Measurements from ENCODE around the gene DCDC2C.

DCDC2C gene

GRCh38 chr2:3672861-3673678 lies 30.3 kb upstream of the DCDC2C start:
- no peak for DNase-seq (ENCODE audit: low read depth in 2 of 2, low spot score in 1 of 2)

DNA sequence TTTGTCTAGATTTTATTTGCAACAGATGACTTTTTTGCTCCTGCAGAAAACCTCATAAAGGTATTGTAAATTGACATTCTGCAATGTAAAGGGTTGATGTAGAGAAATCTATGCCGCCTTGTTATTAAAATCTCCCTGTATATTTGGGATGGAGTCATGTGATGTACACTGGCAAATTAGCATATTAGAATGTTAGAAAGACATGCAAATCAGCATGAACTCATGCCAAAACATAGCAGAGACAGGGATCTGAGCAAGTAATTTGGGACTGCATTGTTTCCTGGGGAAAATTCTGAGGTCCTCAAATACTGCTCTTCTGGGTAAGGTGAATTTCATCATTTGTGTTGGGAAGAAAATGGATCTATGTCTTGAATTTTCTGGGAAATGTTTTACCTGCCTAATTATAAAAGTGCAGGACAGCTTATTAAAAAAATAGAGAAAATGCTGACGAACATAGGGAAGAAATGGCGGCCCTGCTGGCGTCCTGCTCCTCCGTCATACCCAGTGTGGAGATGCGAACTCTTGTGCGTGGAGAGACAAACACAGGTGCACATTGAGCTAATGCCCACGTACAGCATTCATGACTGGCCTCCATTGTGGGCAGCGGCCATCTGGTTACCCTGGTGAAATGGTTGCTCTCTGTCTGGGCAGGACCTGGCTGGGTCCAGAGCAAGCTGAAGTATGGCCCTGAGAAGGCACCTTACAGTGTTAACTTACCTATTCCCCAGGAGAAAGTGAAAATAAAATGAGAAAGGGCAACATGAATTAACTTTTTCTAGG lies 29.1 kb upstream of the DCDC2C start:
- DNase-seq (ENCODE audit: low read depth in 2 of 2, low spot score in 1 of 2): no peak

DNA sequence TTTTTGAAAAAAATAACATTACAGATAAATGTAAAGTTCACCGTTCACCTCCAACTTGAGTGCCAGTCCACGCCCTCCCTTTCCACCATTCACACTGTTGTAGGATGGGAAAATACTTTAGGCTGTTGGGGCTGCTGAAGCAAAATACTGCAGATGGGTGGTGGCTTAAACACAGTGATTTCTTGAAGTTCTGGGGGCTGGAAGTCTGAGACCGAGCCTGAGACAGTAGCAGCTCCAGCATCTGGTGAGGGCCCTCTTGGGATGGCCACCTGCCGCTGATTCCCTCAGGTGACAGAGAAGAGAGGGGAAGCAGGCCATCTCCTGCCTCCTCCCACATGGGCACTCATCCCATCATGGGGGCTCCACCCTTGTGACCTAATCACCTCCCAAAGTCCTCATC lies 27.7 kb upstream of the DCDC2C start:
- DNase-seq (ENCODE audit: low read depth in 2 of 2, low spot score in 1 of 2): no peak

GRCh38 chr2:3677436-3677835 lies 25.9 kb upstream of the DCDC2C start:
- no peak for DNase-seq (ENCODE audit: low read depth in 2 of 2, low spot score in 1 of 2)

DNA sequence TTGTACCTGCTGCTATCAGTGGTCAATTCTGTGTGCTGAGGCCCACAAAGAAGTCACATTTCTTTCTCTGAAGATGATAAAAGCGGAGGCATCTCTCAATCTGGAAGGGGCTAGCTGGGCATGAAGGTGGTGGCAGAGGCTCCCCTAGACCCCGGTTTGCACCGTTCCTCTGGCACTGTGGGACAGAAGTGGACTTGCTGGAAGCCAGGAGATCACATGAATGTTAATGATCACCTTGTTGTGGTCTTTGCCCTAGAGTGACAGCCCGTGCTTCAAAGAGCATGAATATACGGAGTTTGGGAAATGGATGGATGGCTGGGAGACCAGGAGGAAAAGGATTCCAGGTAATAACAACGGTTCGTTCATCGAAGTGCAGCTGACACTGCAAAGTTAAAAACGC lies 25.2 kb upstream of the DCDC2C start:
- no peak for DNase-seq (ENCODE audit: low read depth in 2 of 2, low spot score in 1 of 2)

- no peak for DNase-seq (ENCODE audit: low read depth in 2 of 2, low spot score in 1 of 2)
Measured at GRCh38 chr2:3679180-3679579, 24.2 kb upstream of the DCDC2C start.

- DNase-seq (ENCODE audit: low read depth in 2 of 2, low spot score in 1 of 2): no peak
Measured at GRCh38 chr2:3679616-3680393, 23.6 kb upstream of the DCDC2C start.

DNA sequence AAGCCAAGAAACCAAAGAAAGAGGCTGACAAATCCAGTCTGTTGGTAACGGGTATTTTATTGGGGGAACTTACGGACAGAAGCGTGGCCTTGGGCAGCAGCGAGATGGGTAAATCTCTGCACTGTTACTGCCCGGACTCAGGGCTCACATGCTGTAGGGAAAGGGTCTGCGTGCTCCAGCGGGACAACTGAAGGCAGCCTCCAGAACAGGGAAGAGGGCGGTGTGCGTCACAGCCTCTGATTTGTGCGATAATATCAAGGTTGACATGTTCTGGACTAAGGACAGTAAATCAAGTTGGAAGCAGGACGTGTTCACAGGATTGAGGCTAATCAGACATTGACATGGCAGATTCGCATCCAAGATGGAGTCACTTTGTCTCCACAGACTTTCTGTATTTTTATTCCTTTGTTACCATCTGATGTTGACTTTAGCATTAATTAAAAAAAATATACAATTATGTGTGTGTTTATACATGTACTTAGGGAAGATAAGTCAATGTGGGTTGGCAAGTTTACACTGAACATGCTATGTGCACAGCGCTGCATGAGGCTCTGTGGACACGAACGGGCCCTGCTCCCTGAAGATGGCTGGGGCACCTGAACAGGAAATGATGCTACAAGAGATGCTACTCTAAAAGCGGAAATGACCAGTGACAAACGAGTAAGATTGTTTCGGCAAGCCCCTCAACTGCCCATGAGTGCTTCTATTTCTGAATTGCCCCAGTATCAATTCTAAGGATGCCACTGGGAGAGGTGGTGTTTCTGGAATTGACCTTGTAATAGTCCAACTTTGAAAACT lies 22.6 kb upstream of the DCDC2C start:
- DNase-seq (ENCODE audit: low read depth in 2 of 2, low spot score in 1 of 2): no peak

GRCh38 chr2:3681625-3682024 lies 21.8 kb upstream of the DCDC2C start:
- no peak for DNase-seq (ENCODE audit: low read depth in 2 of 2, low spot score in 1 of 2)

DNA sequence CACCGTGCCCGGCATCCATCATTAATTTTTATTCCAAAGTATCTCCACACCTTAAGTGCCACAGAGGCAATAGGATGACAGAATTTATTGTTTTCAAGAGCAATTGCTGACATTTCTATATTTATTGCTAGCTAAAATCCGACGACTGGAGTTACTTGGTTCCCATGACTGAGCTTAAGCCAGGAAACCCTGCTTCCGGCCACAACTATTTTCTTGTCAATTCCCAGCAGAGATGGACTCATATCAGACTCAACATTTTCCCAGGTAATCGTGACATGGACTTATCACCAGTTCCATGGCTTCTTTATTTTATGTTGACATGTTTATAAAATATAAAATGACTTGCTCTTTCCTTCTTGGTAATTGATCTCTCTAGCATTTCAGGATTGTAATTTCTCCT lies 20.6 kb upstream of the DCDC2C start:
- DNase-seq (ENCODE audit: low read depth in 2 of 2, low spot score in 1 of 2): no peak

GRCh38 chr2:3683748-3684454 lies 19.5 kb upstream of the DCDC2C start:
- DNase-seq (ENCODE audit: low read depth in 2 of 2, low spot score in 1 of 2): no peak

- no peak for DNase-seq (ENCODE audit: low read depth in 2 of 2, low spot score in 1 of 2)
Measured at GRCh38 chr2:3689998-3690748, 13.2 kb upstream of the DCDC2C start.

DNA sequence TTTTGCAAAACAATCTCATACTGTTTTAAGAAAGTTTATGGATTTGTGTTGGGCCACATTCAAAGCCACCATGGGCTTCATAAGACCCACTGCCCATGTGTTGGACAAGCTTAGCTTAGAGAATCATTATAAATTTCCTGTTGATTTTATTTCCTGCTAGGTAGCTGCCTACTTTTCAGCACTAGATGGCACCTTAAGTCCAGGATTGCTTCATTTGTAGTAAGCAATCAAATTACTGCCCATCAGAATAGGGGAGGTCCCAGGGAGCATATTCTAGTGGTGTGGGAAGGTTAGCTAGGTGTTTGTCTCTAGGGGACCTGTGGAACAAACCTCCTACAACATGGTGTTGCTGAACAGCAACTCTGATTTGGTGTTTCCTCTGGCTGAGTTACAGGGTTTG lies 11.0 kb upstream of the DCDC2C start:
- no peak for DNase-seq (ENCODE audit: low read depth in 2 of 2, low spot score in 1 of 2)

DNA sequence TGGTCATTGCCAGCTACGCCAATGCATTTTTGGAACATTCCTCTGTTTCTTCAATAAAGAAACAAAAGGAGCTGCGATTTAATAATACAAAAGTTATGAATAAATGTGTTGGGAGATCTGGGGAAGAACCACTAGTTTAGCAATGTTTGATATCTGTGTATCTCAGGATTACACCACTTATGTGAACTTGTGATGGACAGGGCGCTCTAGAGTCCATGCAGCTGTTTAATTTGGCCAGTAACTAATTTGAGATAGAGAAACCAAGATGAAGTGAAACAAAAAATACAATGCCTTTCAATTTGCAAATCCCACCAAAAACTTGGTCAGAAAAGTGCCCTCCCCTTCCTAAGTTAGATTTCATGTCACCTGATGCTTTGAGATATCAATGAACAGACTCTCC lies 6.8 kb upstream of the DCDC2C start:
- no peak for DNase-seq (ENCODE audit: low read depth in 2 of 2, low spot score in 1 of 2)

- no peak for DNase-seq (ENCODE audit: low read depth in 2 of 2, low spot score in 1 of 2)
Measured at GRCh38 chr2:3701071-3701470, 2.3 kb upstream of the DCDC2C start.

DNA sequence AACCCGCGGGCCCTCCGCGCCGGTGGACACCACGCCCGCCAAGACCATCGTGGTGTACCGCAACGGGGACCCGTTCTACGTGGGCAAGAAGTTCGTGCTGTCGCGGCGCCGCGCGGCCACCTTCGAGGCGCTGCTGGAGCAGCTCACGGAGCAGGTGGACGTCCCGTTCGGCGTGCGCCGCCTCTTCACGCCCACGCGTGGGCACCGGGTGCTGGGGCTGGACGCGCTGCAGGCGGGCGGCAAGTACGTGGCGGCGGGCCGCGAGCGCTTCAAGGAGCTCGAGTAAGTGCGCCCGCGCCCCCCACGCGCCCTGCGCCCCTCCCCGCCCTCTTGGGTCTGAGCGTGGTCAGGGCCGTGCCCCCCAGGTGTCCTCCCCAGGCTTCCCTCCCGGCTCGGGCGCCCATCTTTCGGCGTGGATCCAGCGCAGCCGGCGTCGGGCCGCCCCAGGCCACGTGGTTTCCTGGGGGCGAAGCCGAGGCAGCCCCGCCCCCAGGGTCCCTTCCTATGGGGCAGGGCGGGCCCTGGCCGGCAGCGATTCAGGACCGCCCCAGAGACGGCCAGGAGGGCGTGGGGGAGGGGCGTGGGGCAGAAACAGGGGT lies 481 bp downstream of the DCDC2C start:
- no peak for DNase-seq (ENCODE audit: low read depth in 2 of 2, low spot score in 1 of 2)

DNA sequence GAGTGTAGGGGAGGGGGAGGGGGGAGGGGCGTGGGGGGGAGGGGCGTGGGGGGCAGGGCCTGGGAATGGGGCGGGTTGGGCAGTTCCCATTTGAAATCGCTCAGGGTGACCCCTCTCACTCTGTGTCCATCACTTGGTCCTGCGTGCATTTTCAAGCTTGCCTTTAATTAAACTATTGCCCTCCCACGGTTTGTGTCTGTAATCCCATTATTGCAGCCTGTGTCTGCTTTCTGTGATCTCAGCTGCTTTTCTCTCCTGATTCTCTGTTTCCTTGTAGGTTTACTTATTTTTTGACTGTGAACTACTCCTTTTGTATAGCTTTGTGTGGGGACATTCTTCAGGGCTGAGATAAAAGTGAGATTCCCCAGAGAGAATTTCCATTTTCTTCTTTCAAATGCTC lies 1.3 kb downstream of the DCDC2C start:
- no peak for DNase-seq (ENCODE audit: low read depth in 2 of 2, low spot score in 1 of 2)

DNA sequence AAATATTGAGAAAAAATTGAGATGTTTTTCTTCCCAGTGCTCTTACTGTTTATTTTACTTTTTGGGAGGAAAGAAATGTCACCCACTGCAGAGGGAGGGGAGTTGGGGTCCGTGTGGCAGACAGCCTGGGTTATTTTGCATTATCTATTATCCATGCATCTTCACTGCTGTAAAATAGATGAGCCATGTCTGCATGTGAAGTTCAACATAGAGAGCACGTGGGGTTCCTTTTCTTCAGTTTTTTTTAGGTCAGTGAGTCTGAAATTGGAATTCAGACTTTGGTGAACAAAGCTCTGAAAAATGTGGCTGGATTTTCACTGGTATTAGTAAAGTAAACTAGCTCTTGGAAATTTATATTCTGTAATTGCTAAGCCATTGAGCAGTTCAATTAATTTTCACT lies 2.4 kb downstream of the DCDC2C start:
- no peak for DNase-seq (ENCODE audit: low read depth in 2 of 2, low spot score in 1 of 2)

DNA sequence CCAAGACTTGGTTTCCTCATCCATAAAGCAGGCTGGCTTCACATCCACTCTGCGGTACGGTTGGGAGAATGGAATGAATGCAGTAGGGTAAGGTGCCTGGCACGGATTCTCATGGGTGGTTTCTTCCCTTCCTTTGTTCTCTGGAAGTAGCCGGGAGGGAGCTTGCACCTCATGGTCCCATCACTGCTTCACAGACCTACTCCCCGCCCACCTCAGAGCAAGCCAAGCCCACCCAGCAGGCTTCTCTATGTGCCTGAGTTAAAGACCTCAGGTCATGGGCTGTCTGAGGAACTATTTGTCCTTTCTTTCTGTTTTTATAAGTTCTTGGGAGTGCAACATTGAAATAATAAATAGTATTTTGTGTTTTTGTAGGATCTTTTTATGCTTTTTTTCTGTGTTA lies 3.5 kb downstream of the DCDC2C start:
- DNase-seq (ENCODE audit: low read depth in 2 of 2, low spot score in 1 of 2): no peak

Measured in stimulated activated CD8-positive, alpha-beta memory T cell treated with anti-CD3 and anti-CD28 coated beads, Interleukin-4, amount 100 ng/mL, for 4 hours (primary cell).